Kasumi-1 (cell line): ENCODE results near the gene ZNF536.

Experiments
- DNase-seq, 2 experiments: peaks; one replicate each; lab custom pipeline; 2025; lab: John Stamatoyannopoulos, UW

Gene ZNF536

DNA sequence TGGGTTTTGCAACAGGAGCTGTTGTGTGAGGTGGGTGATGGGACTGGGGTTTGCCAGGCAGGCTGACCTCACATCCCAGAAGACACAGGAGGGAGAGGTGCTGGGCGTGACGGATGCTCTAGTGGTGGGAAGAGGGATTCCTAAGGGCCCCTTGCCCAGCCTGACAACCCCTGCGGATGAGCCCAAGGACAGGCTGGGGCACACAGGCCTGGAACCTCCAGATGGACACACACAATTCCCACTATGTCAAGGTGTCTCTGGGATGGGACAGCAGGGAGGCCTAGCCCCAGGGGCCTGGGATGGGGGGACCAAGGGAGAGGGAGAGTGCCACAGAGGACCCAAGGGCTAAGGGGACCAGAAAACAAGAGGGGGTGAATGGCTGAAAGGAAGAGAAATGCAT lies 191.5 kb downstream of the ZNF536 start:
- no peak for DNase-seq

DNA sequence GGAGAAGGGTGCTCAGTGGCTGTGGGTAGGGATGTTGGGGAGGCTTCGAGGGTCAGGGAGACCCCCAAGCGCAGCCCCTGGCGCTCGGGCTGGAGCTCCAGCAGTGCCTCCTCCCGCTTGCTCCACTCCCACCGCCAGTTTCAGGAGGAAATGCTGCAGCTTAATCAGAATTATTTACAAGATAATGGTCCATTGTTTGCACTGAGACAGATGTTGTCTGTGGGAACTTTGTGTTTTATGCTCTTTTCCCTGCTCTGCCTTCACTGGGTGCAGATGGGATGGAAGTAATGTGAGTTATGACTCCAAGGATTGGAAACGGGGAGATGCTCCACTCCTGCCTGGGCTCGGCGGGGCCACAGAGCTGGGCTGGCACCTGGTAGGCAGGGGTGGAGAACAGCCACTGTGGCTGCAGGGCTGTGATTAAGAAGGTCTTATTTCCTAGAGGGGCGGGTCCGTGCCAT lies 192.4 kb downstream of the ZNF536 start:
- DNase-seq: no peak

DNA sequence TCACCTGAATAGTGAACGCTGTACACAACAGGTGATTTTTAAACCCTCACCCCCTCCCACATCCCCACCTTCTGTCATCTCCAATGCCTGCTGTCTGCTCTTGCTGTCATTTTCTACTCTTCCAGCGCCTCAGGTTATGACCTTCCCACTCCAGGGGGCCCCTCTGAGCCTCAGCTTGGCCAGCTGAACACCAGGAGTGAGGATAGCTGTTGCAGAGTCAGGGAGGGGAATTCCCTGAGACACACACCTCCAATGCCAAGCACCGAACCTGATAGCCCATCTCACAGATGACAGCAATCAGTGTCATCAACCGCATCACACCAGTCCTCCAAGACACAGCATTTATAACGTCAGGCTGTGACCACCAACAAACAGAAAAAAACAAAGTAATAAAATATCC lies 193.5 kb downstream of the ZNF536 start:
- no peak for DNase-seq

DNA sequence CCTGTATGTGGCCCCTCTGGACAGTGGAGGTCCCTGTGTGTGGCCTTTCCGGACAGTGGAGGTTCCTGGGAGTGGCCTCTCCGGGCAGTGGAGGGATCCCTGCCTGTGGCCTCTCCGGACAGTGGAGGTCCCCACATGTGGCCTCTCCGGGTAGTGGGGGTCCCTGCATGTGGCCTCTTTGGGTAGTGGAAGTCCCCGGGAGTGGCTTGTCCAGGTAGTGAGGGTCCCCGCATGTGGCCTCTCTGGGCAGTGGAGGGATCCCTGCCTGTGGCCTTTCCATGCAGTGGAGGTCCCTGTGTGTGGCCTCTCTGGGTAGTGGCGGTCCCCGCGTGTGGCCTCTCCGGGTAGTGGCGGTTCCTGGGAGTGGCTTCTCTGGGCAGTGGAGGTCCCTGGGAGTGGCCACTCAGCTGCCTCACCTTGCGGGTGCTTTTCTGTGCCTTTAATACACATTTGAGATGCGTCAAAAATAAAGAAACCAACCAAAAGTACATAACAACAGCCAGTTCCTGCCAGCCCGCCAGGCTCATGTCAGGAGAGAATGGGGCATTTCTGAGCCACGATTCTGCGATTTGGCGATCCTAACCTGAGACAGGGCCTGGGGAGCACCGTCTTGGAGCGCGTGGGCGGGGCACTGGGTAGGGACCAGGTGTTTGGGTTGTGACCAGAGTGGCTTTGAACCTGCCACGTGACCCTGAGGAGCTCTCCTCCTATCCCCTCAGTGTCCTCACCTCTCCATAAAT lies 194.7 kb downstream of the ZNF536 start:
- no peak for DNase-seq

DNA sequence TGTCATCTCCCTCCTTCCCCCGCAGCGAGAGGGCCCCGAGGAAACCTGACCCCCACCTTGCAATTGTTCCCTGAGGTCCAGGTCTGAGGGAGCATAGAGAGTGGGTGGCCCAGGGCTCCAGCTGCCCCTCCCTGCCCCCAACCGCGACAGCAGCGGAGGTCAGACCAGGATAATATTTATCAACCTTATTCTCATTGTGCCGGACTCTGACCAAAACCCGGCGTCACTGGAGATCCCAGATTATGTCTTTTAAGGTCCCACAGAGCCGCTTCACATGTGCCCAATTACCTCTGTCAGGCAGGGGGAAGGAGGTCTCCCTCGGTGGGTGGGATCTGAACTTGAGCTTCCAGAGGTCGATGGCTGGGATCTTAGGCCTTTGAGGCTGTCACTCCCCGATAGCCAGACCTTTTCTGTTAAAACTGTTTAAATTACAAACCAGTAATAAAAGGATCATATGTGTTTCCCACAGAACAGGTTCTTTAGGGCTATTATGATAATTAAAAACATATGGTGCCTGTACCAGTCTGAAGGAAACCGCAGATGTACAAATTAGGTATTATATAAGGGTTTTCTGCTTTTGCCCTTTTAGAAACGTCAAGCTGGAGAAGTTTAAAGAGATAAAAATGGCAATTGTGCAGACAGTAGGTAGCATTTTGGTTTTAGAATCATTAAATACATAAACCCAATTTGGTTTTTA lies 195.5 kb downstream of the ZNF536 start:
- no peak for DNase-seq

DNA sequence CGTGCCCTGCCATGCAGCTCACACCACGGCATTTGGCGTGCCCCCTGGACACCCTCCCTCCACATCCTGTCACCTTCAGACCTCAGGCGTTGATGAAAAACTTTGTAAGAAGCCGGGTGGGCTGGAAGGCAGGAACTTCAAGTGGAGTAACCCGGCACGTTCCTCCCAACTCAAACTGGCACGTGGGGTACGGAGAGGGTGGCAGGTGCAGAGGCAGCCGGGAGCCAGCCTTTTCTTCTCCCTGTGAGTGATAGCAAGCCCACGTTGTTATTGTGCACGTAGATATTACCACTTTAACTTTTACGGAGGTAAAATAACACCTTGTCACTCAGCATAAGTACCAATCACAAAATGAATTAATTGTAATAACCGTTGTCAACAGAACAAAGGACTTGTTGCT lies 198.0 kb downstream of the ZNF536 start:
- no peak for DNase-seq

DNA sequence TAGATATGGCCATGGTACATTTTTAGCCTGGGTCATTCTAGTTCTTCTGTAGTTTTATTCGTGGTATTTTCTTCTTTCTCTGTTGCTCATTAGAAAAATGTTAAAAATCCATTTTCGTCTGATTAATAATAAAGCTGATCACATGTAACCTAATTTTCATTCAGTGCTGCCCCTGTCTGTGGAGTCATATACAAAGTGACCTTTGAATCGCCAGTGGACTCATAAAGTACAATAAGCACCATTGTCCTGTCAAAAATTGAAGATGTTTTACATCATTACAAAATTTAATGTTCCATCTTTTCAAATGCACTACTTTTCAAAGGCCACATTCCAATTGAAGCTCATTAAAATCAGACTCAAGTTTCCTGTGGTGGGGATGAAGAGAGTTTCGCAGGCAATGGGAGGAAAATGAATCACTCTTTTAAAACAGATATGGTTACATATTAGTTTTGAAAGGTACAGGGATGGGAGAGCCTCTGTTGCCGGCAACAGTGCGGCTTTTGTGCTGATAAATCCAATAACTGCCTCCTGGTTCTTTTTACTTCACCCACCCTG lies 205.4 kb downstream of the ZNF536 start:
- DNase-seq: no peak

DNA sequence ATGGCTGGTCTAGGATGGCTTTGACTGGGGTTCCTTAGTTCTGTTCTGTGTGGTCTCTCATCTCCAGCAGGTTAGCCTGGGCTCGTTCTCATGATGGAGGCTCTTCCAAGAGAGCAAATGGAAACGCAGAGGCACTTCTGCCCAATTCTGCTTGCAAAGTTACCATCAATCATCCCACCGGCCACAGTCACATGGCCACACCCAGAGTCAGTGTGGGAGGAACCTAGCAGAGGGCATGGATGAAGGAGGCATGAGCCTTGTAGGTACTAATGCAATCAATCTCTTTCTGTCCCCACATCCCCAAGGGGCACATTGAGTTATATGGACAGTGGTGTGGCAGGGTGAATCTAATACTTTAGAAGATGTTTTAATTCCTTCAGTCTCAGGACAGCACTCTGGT lies 207.2 kb downstream of the ZNF536 start:
- DNase-seq: no peak

DNA sequence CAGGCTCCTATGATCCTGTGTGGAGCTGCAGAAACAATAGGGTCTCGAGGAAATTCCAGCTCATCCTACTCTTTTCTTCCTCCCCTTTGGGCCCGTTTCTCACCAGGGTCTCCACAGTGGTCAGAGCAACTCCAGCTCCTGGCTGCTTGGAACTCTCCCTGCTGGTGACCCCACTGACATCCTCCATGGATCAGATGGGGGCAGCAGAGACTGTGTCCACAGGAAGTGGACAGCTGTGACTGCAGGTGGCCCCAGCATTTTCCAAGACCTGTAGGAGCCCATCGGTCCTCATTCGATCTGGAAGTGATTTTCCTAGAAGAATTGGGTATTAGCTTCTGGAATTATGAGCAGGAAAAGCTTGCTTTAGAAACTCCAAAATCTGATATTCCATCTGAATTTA lies 208.5 kb downstream of the ZNF536 start:
- no peak for DNase-seq

DNA sequence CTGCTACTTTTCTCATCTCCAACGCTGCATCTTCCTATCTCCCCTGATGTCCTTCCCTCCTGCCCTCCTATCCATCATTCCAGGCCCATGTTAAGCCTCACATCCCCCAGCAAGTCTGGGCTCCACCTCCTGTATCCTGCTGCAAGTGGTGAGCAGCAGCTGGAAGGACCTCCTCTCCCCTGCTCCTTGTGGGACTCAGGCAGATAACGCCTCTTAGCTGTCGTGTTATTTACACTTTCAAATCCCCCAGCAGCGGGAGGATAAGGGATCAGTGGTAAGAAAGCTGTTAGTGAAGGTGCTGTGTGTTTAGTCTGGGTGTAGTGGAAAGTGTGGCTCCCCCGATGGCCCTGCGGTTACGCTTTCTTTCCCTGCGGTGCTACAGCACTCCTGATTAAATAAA lies 211.9 kb downstream of the ZNF536 start:
- no peak for DNase-seq

DNA sequence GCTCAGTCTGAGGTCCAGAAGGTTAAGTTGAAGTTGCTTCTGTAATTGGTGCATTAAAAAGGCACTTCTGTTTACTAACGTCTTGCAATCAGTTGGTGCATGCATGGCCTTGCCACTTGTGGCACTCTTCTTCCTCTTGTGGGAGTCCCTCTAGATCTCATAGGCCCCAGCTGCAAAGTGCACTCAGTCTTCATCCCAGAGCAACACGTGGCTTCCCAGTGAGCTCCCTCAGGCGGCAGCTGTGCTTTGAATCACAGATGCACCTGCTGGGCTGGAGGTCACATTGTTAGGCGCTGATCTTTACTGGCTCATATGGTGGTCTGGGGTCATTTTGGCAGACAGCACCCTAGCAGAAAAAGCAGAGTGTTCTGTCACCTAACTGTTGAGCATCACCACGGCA lies 215.7 kb downstream of the ZNF536 start:
- DNase-seq: no peak

DNA sequence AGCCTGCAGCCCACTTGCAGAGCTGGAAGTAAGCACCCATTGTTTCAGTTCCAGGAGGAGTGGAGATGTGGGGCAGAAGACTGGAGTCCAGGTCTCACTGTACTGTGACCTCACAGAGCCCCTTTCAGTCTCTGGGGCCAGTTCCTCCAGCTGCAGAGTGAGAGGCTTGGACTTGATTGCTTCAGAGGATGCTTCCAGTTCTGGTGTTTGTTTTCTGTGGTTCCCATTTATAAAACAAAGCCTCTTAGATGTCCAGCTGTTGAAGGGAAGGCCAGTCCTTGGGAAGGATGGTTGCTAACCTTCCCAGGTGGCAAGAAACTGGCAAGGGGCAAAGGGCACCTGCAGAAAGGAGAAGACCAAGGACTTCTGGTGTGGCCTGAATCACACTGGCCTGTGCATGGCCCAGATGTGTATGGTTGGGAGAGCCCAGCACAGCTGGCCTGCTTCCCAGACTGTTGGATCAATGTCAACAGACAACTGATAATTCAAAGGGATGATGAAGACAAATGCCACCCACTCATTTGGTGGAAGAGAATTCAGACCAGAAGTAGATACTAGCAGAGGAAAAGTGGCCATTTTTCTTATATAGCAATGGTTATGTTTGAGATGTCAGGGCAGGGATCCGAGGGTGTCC lies 218.5 kb downstream of the ZNF536 start:
- DNase-seq: no peak

DNA sequence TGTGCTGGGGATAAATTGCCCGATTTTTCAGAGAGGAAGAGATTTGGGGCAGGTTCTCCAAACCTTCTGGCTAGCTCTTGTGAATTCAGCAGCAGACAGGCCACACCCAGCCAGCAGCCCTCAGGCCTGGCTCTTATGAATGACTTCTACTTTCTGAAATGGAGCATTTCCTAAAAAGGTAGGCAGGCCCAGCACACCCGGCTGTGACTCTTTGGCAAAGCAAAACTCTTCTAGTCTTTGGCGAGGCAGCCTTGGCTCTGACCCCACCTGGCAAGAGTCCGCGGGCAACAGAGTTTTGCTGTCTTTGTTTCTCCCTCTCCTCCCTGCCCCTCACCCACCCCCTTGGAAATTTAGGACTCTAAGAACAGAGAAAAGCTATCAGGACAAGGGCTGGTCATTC lies 221.2 kb downstream of the ZNF536 start:
- DNase-seq: no peak

DNA sequence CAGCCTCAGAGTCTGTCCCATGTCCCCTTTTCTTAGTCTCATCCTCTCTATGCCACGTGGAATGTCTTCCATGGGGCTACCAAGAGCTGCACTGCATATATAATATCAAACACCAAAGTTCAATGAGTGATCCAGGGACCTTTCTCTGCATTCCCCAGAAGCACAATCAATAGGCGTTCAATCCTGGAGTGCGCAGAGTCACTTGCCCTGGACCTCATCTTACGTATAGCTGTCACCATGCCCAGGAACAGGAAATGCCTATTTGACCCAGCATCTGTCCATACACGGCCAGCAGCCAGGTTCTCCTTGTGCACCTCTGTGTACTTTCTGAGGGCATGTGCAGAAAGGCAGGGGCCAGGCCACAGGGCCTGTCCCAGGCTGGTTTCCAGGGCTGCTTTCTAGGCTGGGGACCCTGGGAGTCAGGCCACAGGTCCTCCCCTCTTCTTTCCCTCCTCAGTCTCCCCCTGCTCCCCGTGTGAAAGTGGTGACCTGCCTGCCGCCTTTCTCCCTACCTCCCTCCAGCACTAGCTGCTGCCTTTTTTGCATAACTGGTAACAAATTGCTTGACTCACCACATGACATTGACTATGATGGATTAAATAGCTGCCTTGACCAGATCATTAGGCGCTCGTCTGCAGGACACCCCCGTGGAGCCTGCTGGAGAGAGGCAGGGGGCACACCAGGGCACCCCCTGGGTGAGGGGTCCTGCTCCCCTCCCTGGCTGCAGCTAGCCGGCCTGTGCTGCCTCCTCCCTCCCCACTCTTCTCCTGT lies 222.0 kb downstream of the ZNF536 start:
- no peak for DNase-seq

DNA sequence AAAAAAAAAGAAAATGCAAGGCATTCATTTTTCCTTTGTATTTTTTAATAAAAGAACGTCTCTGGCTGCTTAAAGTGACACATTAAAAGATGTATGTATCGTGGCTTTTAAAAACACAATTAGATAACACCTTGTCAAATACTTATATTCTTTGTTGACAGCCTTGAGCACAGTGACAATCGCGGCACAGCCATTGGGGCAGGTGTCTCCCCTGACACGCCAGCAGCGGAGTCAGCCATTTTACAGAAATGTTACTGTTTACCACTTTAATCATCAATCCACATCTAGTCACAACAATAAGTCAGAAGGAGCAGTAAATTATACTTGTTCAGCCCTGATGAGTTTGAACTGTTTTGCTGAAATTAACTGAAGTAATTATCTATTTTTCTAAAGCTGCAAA lies 224.1 kb downstream of the ZNF536 start:
- DNase-seq: no peak

DNA sequence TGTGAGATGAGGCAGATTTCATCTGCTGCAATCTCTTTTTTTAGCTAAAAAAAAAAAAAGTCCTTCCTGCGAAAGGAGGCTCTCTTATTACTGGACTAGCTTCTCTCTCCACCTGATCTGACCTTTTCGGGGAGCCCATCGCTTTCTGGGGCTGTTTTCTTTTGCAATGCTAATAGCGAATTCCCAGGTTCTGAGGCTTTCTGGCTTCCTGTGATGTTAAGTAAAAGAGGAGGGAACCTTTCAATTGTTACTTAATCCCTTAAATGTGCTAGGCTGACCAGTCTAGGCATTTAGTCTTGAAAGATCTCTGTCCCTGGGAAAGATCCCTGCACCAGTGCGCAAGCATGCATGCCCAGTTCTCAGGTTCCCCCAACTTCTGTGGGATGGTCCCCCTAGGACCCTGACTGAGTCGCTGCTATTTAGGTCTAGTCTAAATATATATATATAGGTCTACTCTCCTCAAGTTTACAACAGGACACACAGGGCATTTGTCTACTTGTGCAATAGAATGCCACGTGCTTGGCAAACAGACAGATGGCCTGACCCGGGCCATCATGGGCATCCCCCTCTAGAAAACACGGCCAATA lies 224.7 kb downstream of the ZNF536 start:
- no peak for DNase-seq

DNA sequence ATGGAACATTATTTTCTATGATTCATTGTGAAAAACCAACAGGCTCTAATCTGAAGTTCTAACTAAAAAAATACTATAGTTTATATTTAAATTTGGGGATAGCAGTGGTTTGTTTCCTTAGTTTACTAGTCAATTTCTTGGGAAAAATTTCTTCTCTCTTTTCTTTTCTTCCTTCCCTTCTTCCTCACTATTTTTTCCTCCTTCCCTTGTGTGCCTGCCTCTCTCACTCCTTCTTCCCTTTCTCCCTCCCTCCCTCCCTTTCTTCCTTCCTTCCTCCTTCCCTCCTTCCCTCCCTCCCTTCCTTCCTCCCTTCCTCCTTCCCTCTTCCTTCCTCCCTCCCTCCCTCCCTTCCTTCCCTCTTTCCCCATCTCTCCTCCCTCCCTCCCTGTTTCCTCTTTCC lies 226.5 kb downstream of the ZNF536 start:
- no peak for DNase-seq

DNA sequence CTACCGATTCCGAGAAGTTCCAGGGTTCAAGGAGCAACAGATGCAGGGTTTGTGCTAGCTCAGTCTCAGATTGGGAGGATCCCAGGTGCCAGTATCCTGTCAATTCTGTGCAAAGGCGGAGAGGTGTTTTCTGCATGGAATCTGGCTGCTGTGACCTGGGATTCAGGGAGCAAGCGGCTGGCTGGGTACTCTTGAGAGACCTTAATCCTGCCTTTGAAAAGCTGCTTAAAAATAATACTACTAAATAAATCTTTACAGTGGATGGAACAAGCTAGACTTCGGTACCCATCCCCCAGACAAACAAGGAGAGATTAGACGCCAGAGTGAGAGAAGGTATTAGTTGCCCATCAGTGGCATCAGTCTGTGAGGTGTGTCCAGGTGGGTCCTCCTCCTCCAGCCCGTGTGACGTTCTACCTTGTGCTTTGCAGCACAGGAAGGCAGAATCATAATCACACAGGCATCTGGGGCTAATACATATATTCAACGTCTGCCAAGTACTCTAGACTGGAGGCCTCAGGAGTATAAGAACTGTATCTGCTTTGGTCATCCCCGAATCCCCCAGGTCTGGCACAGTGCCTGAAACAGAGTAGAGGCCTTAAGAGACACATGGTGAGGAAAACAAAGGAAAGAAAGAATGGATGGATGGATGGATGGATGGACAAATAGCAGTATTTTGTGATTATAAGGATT lies 230.6 kb downstream of the ZNF536 start:
- no peak for DNase-seq

DNA sequence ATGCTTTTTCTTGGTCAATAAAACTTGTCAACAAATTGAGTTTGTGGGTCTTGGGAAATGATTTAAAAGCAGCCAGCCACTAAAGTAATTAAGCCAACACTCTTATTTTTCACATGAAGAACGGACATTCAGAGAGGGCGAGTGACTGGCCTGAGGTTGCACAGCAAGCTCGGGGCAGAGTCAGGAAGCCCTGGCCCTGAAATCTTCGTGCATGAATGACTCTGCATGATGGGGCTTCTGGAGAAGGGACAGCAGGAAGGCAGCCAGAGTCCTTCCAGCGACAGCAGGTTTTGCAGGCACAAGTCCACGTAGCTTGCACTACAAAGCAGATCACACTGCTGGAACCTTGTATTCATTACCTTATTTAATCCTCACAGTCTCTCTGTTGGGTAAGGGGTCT lies 232.5 kb downstream of the ZNF536 start:
- DNase-seq: no peak

DNA sequence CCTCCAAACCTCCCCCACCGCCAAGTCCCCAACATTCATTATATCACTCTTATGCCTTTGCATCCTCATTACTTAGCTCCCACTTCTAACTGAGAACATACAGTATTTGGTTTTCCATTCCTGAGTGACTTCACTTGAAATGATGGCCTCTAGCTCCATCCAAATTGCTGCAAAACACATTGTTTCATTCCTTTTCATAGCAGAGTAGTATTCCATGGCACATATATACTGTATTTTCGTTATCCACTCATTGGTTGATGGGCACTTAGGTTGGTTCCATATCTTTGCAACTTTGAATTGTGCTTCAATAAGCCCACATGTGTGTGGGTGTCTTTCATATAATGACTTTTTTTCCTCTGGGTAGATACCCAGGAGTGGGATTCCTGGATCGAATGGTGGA lies 233.1 kb downstream of the ZNF536 start:
- no peak for DNase-seq
